IMR-90 (cell line): ENCODE results near the gene COL19A1. TPM values are rescaled to one million over a fixed set of nuclear protein-coding genes. Genes with fewer than 3 reads are reported as not detected.

Experiments used
- ATAC-seq: fragments of 200-7000 bp; cut with Tn5 transposase; 2 replicates; pipeline ENCODE4 v1.9.1; 2020; ENCODE audit warnings: low read depth, mild to moderate bottlenecking, moderate library complexity
- BruUV-seq: library from RNA; stranded (reverse); fragments of 400-500 nt; replicated peaks from 2 replicates; lab custom pipeline; 2021; lab: Mats Ljungman, UMichigan
- CTCF ChIA-PET: fragments of 300-600 bp; formaldehyde crosslinking; extraction: SDS; loops from one replicate; lab custom pipeline; 2021; ENCODE audit warnings: antibody characterized with exemption; lab: Yijun Ruan, JAX
- POLR2A ChIA-PET: fragments of 300-600 bp; sonication (Branson Sonifier 250); formaldehyde crosslinking; loops from one replicate; lab custom pipeline; 2022; ENCODE audit warnings: antibody characterized with exemption; ENCODE audit not compliant: unreplicated experiment; lab: Charles Lee
- DNase-seq: peaks from one replicate; pipeline ENCODE4 v3.0.0; 2013
- H2AFZ ChIP-seq: replicated peaks from 2 replicates; pipeline ENCODE3; 2013; ENCODE audit warnings: low read length, mild to moderate bottlenecking; ENCODE audit not compliant: poor library complexity
- H2AK5ac ChIP-seq: 2 replicates; pipeline ENCODE4 v1.6.1; 2013; ENCODE audit warnings: low read depth, low read length, inconsistent platforms
- H2AK9ac ChIP-seq: replicated peaks from 2 replicates; pipeline ENCODE3; 2013; ENCODE audit warnings: mild to moderate bottlenecking, low read depth, low read length, moderate library complexity; ENCODE audit not compliant: poor library complexity
- H2BK120ac ChIP-seq: 2 replicates; pipeline ENCODE4 v1.6.1; 2013; ENCODE audit warnings: low read depth, low read length, inconsistent platforms
- H2BK15ac ChIP-seq: 3 replicates; pipeline ENCODE4 v1.6.1; 2013; ENCODE audit warnings: low read depth, low read length, inconsistent platforms
- H2BK20ac ChIP-seq: 2 replicates; pipeline ENCODE4 v1.6.1; 2013; ENCODE audit warnings: low read depth, mild to moderate bottlenecking, inconsistent platforms, low read length, moderate library complexity
- H2BK5ac ChIP-seq: 2 replicates; pipeline ENCODE4 v1.6.1; 2013; ENCODE audit warnings: mild to moderate bottlenecking, low read depth, low read length, inconsistent platforms; ENCODE audit not compliant: poor library complexity, severe bottlenecking
- H3K14ac ChIP-seq: replicated peaks from 2 replicates; pipeline ENCODE4 v1.6.1; 2013; ENCODE audit warnings: low read depth, low read length, inconsistent platforms
- H3K18ac ChIP-seq: 2 replicates; pipeline ENCODE4 v1.6.1; 2013; ENCODE audit warnings: low read depth, low read length, control low read depth
- H3K23ac ChIP-seq: 2 replicates; pipeline ENCODE4 v1.6.1; 2013; ENCODE audit warnings: low read depth, low read length, inconsistent platforms
- H3K27ac ChIP-seq: 2 replicates; pipeline ENCODE4 v1.5.1; 2013; ENCODE audit warnings: mild to moderate bottlenecking, control low read depth, low read length; ENCODE audit not compliant: insufficient read depth
- H3K27me3 ChIP-seq: 2 replicates; pipeline ENCODE4 v1.6.1; 2013; ENCODE audit warnings: low read length; ENCODE audit not compliant: control insufficient read depth, insufficient read depth
- H3K36me3 ChIP-seq: 2 replicates; pipeline ENCODE4 v1.6.1; 2013; ENCODE audit warnings: low read length, mixed read lengths; ENCODE audit not compliant: control insufficient read depth, insufficient read depth
- H3K4ac ChIP-seq: 2 replicates; pipeline ENCODE4 v1.6.1; 2013; ENCODE audit warnings: low read depth, low read length, inconsistent platforms
- H3K4me1 ChIP-seq: 2 replicates; pipeline ENCODE4 v1.6.1; 2013; ENCODE audit warnings: low read length, mixed read lengths; ENCODE audit not compliant: control insufficient read depth, insufficient read depth
- H3K4me2 ChIP-seq: 2 replicates; pipeline ENCODE4 v1.6.1; 2013; ENCODE audit warnings: low read depth, mild to moderate bottlenecking, control low read depth, low read length, moderate library complexity
- H3K4me3 ChIP-seq: 2 replicates; pipeline ENCODE4 v1.5.1; 2013; ENCODE audit warnings: low read depth, mild to moderate bottlenecking, control low read depth, low read length, moderate library complexity; ENCODE audit not compliant: insufficient read depth
- H3K56ac ChIP-seq: 2 replicates; pipeline ENCODE4 v1.6.1; 2013; ENCODE audit warnings: low read length, inconsistent platforms; ENCODE audit not compliant: insufficient read depth; ENCODE audit errors: extremely low read depth
- H3K79me1 ChIP-seq, 2 experiments: 2 replicates each; pipeline ENCODE4 v1.6.1; 2013; ENCODE audit warnings: low read length in 2 of 2, inconsistent platforms in 1 of 2, low read depth in 1 of 2
- H3K9ac ChIP-seq: 2 replicates; pipeline ENCODE4 v1.6.1; 2013; ENCODE audit warnings: low read depth, low read length, control low read depth
- H3K9me1 ChIP-seq: 2 replicates; pipeline ENCODE4 v1.6.1; 2013; ENCODE audit warnings: low read length, inconsistent platforms; ENCODE audit not compliant: insufficient read depth
- H3K9me3 ChIP-seq: 2 replicates; pipeline ENCODE4 v1.6.1; 2013; ENCODE audit warnings: low read length; ENCODE audit not compliant: control insufficient read depth, insufficient read depth
- H4K20me1 ChIP-seq: 2 replicates; pipeline ENCODE4 v1.6.1; 2013; ENCODE audit warnings: low read length, inconsistent platforms; ENCODE audit not compliant: insufficient read depth
- H4K5ac ChIP-seq: 2 replicates; pipeline ENCODE4 v1.6.1; 2013; ENCODE audit warnings: mild to moderate bottlenecking, low read depth, low read length, control low read depth
- H4K8ac ChIP-seq, 2 experiments: 2 replicates each; pipeline ENCODE4 v1.6.1; 2013; ENCODE audit warnings: low read depth in 2 of 2, low read length in 2 of 2, control low read depth in 1 of 2, inconsistent platforms in 1 of 2
- H4K91ac ChIP-seq: 2 replicates; pipeline ENCODE4 v1.6.1; 2013; ENCODE audit warnings: low read depth, low read length, inconsistent platforms; ENCODE audit not compliant: insufficient read depth
- NFE2L2 ChIP-seq: fragments of 150-350 bp; IDR thresholded peaks from 2 replicates; pipeline ENCODE4 v1.6.1; 2016; ENCODE audit warnings: low read depth, mild to moderate bottlenecking, low read length
- RAD21 ChIP-seq: IDR thresholded peaks from 2 replicates; pipeline ENCODE4 v1.6.1; 2012; ENCODE audit warnings: low read length, improper control_type of control experiment
- WGBS, 2 experiments: methylation state at CpG; one replicate each; pipeline versions ENCODE4 v1.1.5 to v1.1.7; 2013; ENCODE audit warnings: missing lambda C conversion rate in 2 of 2; ENCODE audit not compliant: insufficient read length in 1 of 2; ENCODE audit errors: extremely low coverage in 2 of 2; 5-methylcytosine and 5-hydroxymethylcytosine counted together
- dilution Hi-C: fragments of 300-500 bp; cut with HindIII; formaldehyde crosslinking; loops from one replicate; pipeline ENCODE4 v1.14.3; 2018; ENCODE audit warnings: low sequenced_read_pairs; ENCODE audit not compliant: unreplicated experiment
- in situ Hi-C: fragments of 300-500 bp; cut with MboI; formaldehyde crosslinking; loops from 3 replicates; pipeline ENCODE4 v1.14.3; 2019; ENCODE audit warnings: low sequenced_read_pairs, inconsistent platforms, mixed read lengths
- intact Hi-C: fragments of 100-400 bp; cut with micrococcal nuclease; formaldehyde crosslinking; loops from 2 replicates; pipeline ENCODE4 v1.10.0; 2022
- polyA plus RNA-seq, 3 experiments: library from polyadenylated mRNA; depleted of rRNA; stranded (reverse); fragments of >200 nt; gene quantifications; 2 replicates each; pipeline ENCODE4 v1.2.3, GENCODE V29; 2012; ENCODE audit warnings: low replicate concordance in 1 of 3
- total RNA-seq: library from RNA; depleted of rRNA; stranded (reverse); fragments of >200 nt; gene quantifications from 2 replicates; pipeline ENCODE4 v1.2.3, GENCODE V29; 2012

The COL19A1 gene
- total and polyA plus RNA-seq, 2 of the 4 experiments (the other 2 are of a cell fraction), result under 0.01 TPM; not detected in 1

DNA sequence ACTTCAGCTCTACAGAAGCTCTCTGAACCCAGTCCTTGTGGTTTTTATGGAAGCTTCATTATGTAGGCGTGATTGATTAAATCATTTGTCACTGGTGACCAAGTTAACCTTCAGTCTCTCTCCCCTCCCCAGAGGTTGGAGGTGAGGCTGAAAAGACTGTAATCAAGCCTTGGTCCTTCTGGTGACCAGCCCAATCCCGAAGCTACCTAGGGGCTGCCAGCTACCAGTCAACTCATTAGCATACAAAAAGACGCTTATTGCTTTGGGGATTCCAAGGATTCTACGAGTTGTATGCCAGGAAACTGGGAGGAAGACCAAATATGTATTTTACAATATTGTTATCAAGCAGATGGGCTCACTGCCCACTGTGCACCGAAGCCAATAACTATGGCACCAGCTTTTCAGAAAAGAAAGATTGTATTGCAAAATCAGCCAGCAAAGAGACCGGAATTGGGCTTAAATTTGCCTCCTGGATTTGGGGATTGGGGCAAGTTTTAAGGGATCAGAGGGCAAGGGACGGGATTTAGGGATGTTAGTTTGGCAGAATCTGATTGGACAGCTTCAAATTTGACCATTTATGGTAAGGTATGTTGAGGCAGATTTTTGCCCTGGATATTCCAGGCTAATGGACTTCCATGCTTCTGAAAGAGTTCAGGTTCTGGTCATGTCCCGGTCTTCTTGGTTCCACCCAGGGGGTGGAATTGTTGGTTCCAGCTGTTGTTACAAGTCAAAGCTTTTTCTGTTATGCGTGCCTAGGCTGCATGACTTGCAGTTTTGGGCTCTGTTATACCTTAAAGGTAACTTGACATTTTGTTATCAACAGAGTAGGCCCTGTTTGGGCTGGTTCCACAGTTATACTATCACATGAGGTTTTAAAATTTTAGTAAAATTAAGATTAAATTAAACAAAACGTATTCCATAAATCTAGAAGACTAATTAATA lies 269.1 kb downstream of the COL19A1 start:
- Histone ChIP-seq H2BK120ac (no peak overlapping the region), H3K36me3 (no peaks in the 10 kb centered on the region), H2AFZ (no peak overlapping the region), H3K9ac (no peak overlapping the region), H4K20me1 (no peaks in the 10 kb centered on the region), H3K4ac (no peak overlapping the region), H3K4me3 (no peak overlapping the region), H3K4me2 (no peak overlapping the region), H2BK5ac (no peak overlapping the region), H3K18ac (no peak overlapping the region), H2AK9ac (no peak overlapping the region), H2BK15ac (no peak overlapping the region), H2AK5ac (no peak overlapping the region), H4K5ac (no peak overlapping the region), H3K9me3 (no peaks in the 10 kb centered on the region), H4K91ac (no peak overlapping the region), H3K27me3 (no peaks in the 10 kb centered on the region), H3K4me1 (no peaks in the 10 kb centered on the region), H3K56ac (no peak overlapping the region), H2BK20ac (no peak overlapping the region), H3K27ac (no peak overlapping the region), H3K79me1 (no peaks in the 10 kb centered on the region), H4K8ac (no peak overlapping the region), H3K14ac (no peak overlapping the region), H3K23ac (no peak overlapping the region), H3K9me1 (no peaks in the 10 kb centered on the region)
- ATAC-seq (no peak), DNase-seq (no peak)
- intact Hi-C loops, result no loop called here
- BruUV-seq, result no TSS peak
- dilution Hi-C loops, result no loop called here
- TF ChIP-seq NFE2L2 (0 out of 2 replicates have a peak, but pooled peaks have one; percentile 30), RAD21 (no peak)
- 25% methylated on average over 2 of the region's 10 CpGs; no CpG with 5 or more reads in 1 of the 2 experiments for WGBS, 2 experiments
- ChIA-PET POLR2A (no interaction called here), CTCF (no interaction called here)
- in situ Hi-C loops, result no loop called here
